Endometrium (tissue), 2 donors: ENCODE data around the gene ABCB1.
"Not testable (repeated sequence)": the region's sequence is repeated elsewhere in the genome, so short reads cannot be mapped to it uniquely, and the experiment has no call there.

ENCODE experiments used
- FAIRE-seq: peaks from 2 replicates; lab custom pipeline; 2012; peaks lifted over from hg19 to GRCh38; lab: Jason Lieb, UNC
- donor health status: control.
- donor health status: control.

The ABCB1 gene

GRCh38 chr7:87473192-87473591, 127.5 kb downstream of the ABCB1 start:
- no peak for FAIRE-seq

DNA sequence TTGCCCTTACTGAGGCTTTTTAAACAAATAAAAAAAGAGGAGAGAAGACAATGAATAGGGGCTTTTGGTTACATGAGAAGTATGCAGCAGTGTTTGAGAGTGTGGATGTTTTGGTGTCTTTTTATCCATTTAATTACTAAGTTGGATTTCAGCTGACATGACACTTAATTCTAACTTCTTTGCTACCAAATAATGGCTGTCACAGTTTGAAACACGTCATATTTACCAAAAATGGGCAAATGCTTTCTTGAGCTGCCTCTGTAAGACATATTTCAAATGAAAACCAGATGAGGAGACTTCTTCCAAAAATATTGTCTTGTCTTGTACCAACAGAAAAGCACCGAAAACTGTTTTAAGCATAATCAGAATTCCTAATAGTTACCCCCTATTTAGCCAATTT, 129.2 kb downstream of the ABCB1 start:
- no peak for FAIRE-seq

GRCh38 chr7:87469204-87469603, 131.5 kb downstream of the ABCB1 start:
- not testable (repeated sequence) for FAIRE-seq

GRCh38 chr7:87465534-87465880, 135.2 kb downstream of the ABCB1 start:
- not testable (repeated sequence) for FAIRE-seq

DNA sequence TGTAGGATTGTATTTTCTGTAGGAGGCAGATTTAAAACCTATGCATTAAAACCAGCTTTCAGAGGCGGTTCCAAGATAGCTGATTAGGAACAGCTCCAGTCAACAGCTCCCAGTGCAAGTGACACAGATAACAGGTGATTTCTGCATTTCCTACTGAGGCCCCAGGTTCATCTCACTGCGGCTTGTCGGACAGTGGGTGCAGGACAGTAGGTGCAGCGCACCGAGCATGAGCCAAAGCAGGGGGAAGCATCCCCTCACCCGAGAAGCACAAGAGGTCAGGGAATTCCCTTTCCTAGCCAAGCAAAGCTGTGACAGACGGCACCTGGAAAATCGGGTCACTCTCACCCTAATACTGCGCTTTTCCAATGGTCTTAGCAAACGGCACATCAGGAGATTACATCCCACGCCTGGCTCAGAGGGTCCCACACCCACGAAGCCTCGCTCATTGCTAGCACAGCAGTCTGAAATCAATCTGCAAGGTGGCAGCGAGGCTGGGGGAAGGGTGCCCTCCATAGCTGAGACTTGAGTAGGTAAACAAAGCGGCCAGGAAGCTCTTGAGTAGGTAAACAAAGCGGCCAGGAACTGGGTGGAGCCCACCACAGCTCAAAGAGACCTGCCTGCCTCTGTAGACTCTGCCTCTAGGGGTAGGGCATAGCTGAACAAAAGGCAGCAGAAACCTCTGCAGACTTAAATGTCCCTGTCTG, 135.7 kb downstream of the ABCB1 start:
- FAIRE-seq = not testable (repeated sequence)

DNA sequence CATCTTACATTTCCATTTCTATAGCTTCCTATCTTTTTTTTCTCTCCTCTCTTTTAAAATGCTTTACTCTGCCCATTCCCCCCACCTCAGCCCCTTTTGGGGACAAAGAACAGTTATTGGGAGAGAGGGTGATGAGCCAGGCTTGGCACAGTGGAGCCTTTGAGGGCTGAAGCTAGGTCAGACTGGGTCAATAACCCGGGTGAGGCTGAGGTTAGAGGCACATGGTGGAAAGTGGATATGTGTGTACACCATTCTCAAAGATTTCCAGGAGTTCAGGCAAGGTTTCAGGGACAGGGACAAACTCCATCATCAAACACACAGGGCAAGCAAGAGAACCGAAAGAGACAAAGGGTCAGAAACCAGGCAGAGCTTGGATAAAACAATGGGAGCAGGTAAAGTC, 136.7 kb downstream of the ABCB1 start:
- FAIRE-seq = no peak

- FAIRE-seq = not testable (repeated sequence)
These were observed 140.2 kb downstream of the ABCB1 start for GRCh38 chr7:87460444-87460843.

DNA sequence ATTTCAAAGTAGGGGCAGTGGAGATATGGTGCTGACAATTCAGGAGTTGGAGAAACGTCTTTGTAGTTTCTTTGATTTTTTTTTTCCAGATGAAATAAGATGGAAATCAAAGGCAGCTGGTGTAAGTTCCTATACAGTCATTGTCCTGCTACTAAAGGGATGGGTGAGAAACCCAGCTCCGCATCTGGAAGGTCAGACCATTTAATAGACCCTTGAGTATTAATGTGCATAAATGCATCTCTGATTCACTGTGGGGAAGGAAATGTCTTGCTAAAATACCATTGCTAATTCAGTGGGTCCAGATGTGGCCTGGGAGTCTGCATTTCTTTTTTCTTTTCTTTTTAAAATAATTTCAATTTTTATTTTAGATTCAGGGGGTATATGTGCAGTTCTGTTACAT, 140.7 kb downstream of the ABCB1 start:
- FAIRE-seq = no peak

- FAIRE-seq = no peak
These were observed 142.5 kb downstream of the ABCB1 start for GRCh38 chr7:87458148-87458547.

GRCh38 chr7:87456247-87456646, 144.4 kb downstream of the ABCB1 start:
- no peak for FAIRE-seq
